Endothelial cell of umbilical vein (primary cell): ENCODE data around the gene OR9A2. TPM values are rescaled to one million over a fixed set of nuclear protein-coding genes. Genes with fewer than 3 reads are reported as not detected.

Experiments
- BruUV-seq: library from RNA; stranded (reverse); fragments of 400-500 nt; replicated peaks from 2 replicates; lab custom pipeline; 2021; lab: Mats Ljungman, UMichigan
- CTCF ChIA-PET: fragments of 300-600, 350-600 bp; sonication (Branson Sonifier 250); formaldehyde crosslinking; loops from one replicate; lab custom pipeline; 2021; ENCODE audit warnings: antibody characterized with exemption, inconsistent platforms; lab: Charles Lee
- POLR2A ChIA-PET: fragments of 300-600, 350-600 bp; sonication (Branson Sonifier 250); formaldehyde crosslinking; loops from one replicate; lab custom pipeline; 2021; ENCODE audit warnings: antibody characterized with exemption, inconsistent platforms; lab: Charles Lee
- DNase-seq: peaks from one replicate; pipeline ENCODE4 v3.0.0-alpha.2; 2011; ENCODE audit warnings: low read depth, low spot score
- FAIRE-seq: peaks from 2 replicates; lab custom pipeline; 2011; peaks lifted over from hg19 to GRCh38; lab: Jason Lieb, UNC
- H2AFZ ChIP-seq: 2 replicates; pipeline ENCODE4 v1.6.0; 2012; ENCODE audit warnings: low read depth, low read length, control low read depth, inconsistent platforms
- H3K27ac ChIP-seq: 2 replicates; pipeline ENCODE4 v1.5.1; 2011; ENCODE audit warnings: low read depth, mild to moderate bottlenecking, control low read depth, low read length, moderate library complexity; ENCODE audit not compliant: insufficient read depth
- H3K27me3 ChIP-seq, 2 experiments: 2 replicates each; pipeline versions ENCODE4 v1.6.0 to v1.6.1; 2011; ENCODE audit warnings: low read length in 2 of 2, mixed read lengths in 1 of 2; ENCODE audit not compliant: control insufficient read depth in 2 of 2, insufficient read depth in 2 of 2
- H3K36me3 ChIP-seq, 2 experiments: 2 replicates in 1 of 2; 3 replicates in 1 of 2; pipeline ENCODE4 v1.5.1; 2011; ENCODE audit warnings: low read length in 2 of 2, mild to moderate bottlenecking in 1 of 2, moderate library complexity in 1 of 2; ENCODE audit not compliant: control insufficient read depth in 2 of 2, insufficient read depth in 2 of 2; ENCODE audit errors: extremely low read depth in 1 of 2
- H3K4me1 ChIP-seq: 3 replicates; pipeline ENCODE4 v1.5.1; 2011; ENCODE audit warnings: mild to moderate bottlenecking, low read length; ENCODE audit not compliant: control insufficient read depth, insufficient read depth; ENCODE audit errors: extremely low read depth
- H3K4me2 ChIP-seq: 2 replicates; pipeline ENCODE4 v1.6.1; 2011; ENCODE audit warnings: low read length, control low read depth, mixed read lengths; ENCODE audit not compliant: insufficient read depth
- H3K4me3 ChIP-seq, 3 experiments: fragments of 200-600 bp in 1 of 3; sonication (generic), shearing (Covaris generic) in 1 of 3; replicated peaks in 1 of 3; 2 replicates each; pipeline ENCODE4 v1.5.1; 2011 to 2016; ENCODE audit warnings: control low read depth in 3 of 3, low read length in 3 of 3, mild to moderate bottlenecking in 2 of 3, inconsistent platforms in 1 of 3, low read depth in 1 of 3, moderate library complexity in 1 of 3; ENCODE audit not compliant: insufficient read depth in 1 of 3
- H3K79me2 ChIP-seq: 2 replicates; pipeline ENCODE4 v1.6.0; 2012; ENCODE audit warnings: low read length, inconsistent platforms; ENCODE audit not compliant: control insufficient read depth, insufficient read depth
- H3K9ac ChIP-seq: replicated peaks from 2 replicates; pipeline ENCODE3; 2011; ENCODE audit warnings: low read length, control low read depth; ENCODE audit not compliant: insufficient read depth; ENCODE audit errors: extremely low read depth
- H3K9me1 ChIP-seq: replicated peaks from 3 replicates; pipeline ENCODE4 v1.6.0; 2011; ENCODE audit warnings: mild to moderate bottlenecking, low read length; ENCODE audit not compliant: control insufficient read depth, insufficient read depth; ENCODE audit errors: extremely low read depth
- H3K9me3 ChIP-seq: replicated peaks from 2 replicates; pipeline ENCODE4 v1.5.1; 2012; ENCODE audit warnings: low read length, inconsistent platforms; ENCODE audit not compliant: control insufficient read depth, insufficient read depth
- H4K20me1 ChIP-seq: replicated peaks from 2 replicates; pipeline ENCODE3; 2011; ENCODE audit warnings: mild to moderate bottlenecking, low read length; ENCODE audit not compliant: control insufficient read depth, insufficient read depth; ENCODE audit errors: extremely low read depth
- EZH2 ChIP-seq: IDR thresholded peaks from 2 replicates; pipeline ENCODE4 v1.6.1; 2012; ENCODE audit warnings: borderline replicate concordance, low read depth, mild to moderate bottlenecking, moderate library complexity, low read length, inconsistent platforms; ENCODE audit not compliant: severe bottlenecking
- FOS ChIP-seq: IDR thresholded peaks from 2 replicates; pipeline ENCODE4 v1.6.1; 2011; ENCODE audit warnings: mild to moderate bottlenecking, low read length, moderate library complexity, borderline replicate concordance; ENCODE audit not compliant: insufficient read depth
- GATA2 ChIP-seq: IDR thresholded peaks from 2 replicates; pipeline ENCODE4 v1.7.0; 2011; ENCODE audit warnings: low read depth, mild to moderate bottlenecking, moderate library complexity, mixed read lengths, low read length; ENCODE audit not compliant: insufficient read length, insufficient read depth
- JUN ChIP-seq: IDR thresholded peaks from 2 replicates; pipeline ENCODE4 v1.6.1; 2011; ENCODE audit warnings: borderline replicate concordance, low read depth; ENCODE audit not compliant: insufficient read length, insufficient read depth
- MYC ChIP-seq: IDR thresholded peaks from one replicate; pipeline ENCODE4 v1.6.1; 2011; ENCODE audit warnings: mild to moderate bottlenecking, low read depth, low read length
- POLR2A ChIP-seq: IDR thresholded peaks from 2 replicates; pipeline ENCODE4 v1.6.1; 2012; ENCODE audit warnings: low read depth, mild to moderate bottlenecking, control low read depth, low read length
- POLR2AphosphoS5 ChIP-seq: IDR thresholded peaks from 2 replicates; pipeline ENCODE4 v1.6.1; 2012; ENCODE audit warnings: low read depth, mild to moderate bottlenecking, control low read depth, low read length, moderate library complexity; ENCODE audit not compliant: insufficient read depth
- dilution Hi-C: fragments of 300-500 bp; cut with MboI; formaldehyde crosslinking; loops from one replicate; pipeline ENCODE4 v1.15.0; 2019; ENCODE audit warnings: low sequenced_read_pairs; ENCODE audit not compliant: extremely low pct_ligation_motif_present
- intact Hi-C: fragments of 100-400 bp; cut with micrococcal nuclease; formaldehyde crosslinking; loops from one replicate; pipeline ENCODE4 v1.10.0; 2022
- polyA plus RNA-seq, 4 experiments: library from polyadenylated mRNA; depleted of rRNA in 3 of 4; stranded (reverse) in 3 of 4; unstranded in 1 of 4; fragments of >200 nt; gene quantifications; 2 replicates each; pipeline versions ENCODE4 v1.2.1 to v1.2.3, GENCODE V29; 2011 to 2012; ENCODE audit warnings: missing spikeins in 1 of 4
- total RNA-seq: library from RNA; stranded (reverse); gene quantifications from 2 replicates; pipeline ENCODE4 v1.2.3, GENCODE V29; 2021
- TF ChIP-seq, protein P1 (sequence below): IDR thresholded peaks from 2 replicates; pipeline ENCODE4 v1.6.1; 2011; ENCODE audit not compliant: insufficient read depth, insufficient read length
- TF ChIP-seq, protein P2 (sequence below), 2 donors: IDR thresholded peaks; 1 replicate in 1 of 2; 2 replicates in 1 of 2; pipeline ENCODE4 v1.5.1; 2011; ENCODE audit warnings: low read length in 2 of 2, mild to moderate bottlenecking in 2 of 2, moderate library complexity in 2 of 2, control low read depth in 1 of 2, inconsistent platforms in 1 of 2, low read depth in 1 of 2; ENCODE audit not compliant: insufficient read depth in 1 of 2; ENCODE audit errors: extremely low read depth in 1 of 2

Gene OR9A2
- total and polyA plus RNA-seq, 2 donors (not counting 3 experiments of a cell fraction or from before 2014, with no cell fraction given) = not detected

DNA sequence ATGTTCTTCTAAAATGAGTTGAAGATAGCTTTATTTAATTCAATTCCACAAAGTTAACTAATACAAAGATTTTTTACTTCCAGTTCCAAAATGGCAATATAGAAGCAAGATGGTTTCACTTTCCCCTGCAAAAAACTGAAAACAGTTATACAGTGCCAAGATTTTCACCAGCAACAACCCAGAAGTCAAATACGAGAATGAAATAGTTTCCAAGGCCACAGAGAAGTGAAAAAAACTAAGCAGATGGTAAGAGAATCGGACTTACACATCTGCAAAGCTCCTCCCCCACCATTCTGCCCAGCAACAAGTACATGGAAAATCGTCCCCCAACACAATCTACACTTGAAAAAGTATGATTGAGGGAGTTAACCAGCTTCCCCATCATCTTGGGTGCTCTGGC lies 34.5 kb downstream of the OR9A2 start:
- no peak overlapping the region for H2AFZ ChIP-seq
- POLR2A ChIA-PET = no interaction called here
- no peak overlapping the region for H3K27ac ChIP-seq

More for the DNA sequence above, 34.5 kb downstream of the OR9A2 start:
- no peaks in the 10 kb centered on the region for H3K9me1 ChIP-seq
- no TSS peak for BruUV-seq
- intact Hi-C loops (no loop called here), dilution Hi-C loops (no loop called here)
- no peak for FAIRE-seq
- H4K20me1 ChIP-seq = no peaks in the 10 kb centered on the region
- no peaks in the 10 kb centered on the region for H3K36me3 ChIP-seq
- H3K9me3 ChIP-seq = no peaks in the 10 kb centered on the region
- H3K79me2 ChIP-seq = no peaks in the 10 kb centered on the region
- no peaks in the 10 kb centered on the region for H3K4me1 ChIP-seq
- CTCF ChIA-PET = interaction anchor here (1.3 to 2.6 kb wide), 3 partner anchors 10 to 222 kb away, joined by 5 to 15 read pairs (median 11); no protein-coding TSS in a partner anchor
- TF ChIP-seq, protein P1, sequence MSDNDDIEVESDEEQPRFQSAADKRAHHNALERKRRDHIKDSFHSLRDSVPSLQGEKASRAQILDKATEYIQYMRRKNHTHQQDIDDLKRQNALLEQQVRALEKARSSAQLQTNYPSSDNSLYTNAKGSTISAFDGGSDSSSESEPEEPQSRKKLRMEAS = no peak
- TF ChIP-seq JUN = no peak
- TF ChIP-seq, protein P2, sequence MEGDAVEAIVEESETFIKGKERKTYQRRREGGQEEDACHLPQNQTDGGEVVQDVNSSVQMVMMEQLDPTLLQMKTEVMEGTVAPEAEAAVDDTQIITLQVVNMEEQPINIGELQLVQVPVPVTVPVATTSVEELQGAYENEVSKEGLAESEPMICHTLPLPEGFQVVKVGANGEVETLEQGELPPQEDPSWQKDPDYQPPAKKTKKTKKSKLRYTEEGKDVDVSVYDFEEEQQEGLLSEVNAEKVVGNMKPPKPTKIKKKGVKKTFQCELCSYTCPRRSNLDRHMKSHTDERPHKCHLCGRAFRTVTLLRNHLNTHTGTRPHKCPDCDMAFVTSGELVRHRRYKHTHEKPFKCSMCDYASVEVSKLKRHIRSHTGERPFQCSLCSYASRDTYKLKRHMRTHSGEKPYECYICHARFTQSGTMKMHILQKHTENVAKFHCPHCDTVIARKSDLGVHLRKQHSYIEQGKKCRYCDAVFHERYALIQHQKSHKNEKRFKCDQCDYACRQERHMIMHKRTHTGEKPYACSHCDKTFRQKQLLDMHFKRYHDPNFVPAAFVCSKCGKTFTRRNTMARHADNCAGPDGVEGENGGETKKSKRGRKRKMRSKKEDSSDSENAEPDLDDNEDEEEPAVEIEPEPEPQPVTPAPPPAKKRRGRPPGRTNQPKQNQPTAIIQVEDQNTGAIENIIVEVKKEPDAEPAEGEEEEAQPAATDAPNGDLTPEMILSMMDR (IDR thresholded peaks at IDR 0.05; ENCODE audit: extremely low read depth in 1 of 2, insufficient read depth in 1 of 2, low read depth in 1 of 2, low read length in 2 of 2) = no peak
- no peak for TF ChIP-seq EZH2
- no peak for TF ChIP-seq POLR2AphosphoS5
- TF ChIP-seq FOS = no peak
- TF ChIP-seq MYC = no peak
- TF ChIP-seq GATA2 = no peak
- TF ChIP-seq POLR2A = no peak
- no peak overlapping the region for H3K4me3 ChIP-seq
- H3K27me3 ChIP-seq = peaks cover 0 to 4% of the 10 kb centered on the region in 2 experiments
- no peak for DNase-seq
- H3K9ac ChIP-seq = no peak overlapping the region
- H3K4me2 ChIP-seq = no peak overlapping the region
